Retinal pigment epithelial cell (primary cell): ENCODE results near the gene PLXNA2.

Source experiments
- DNase-seq: peaks from one replicate; pipeline ENCODE4 v3.0.0-alpha.2; 2010; ENCODE audit warnings: low read depth
- H3K4me3 ChIP-seq: 2 replicates; pipeline ENCODE4 v1.5.1; 2011; ENCODE audit warnings: mild to moderate bottlenecking, low read length, control low read depth, moderate library complexity
- TF ChIP-seq, protein P1 (sequence below): conservative IDR thresholded peaks from 2 replicates; pipeline ENCODE4 v1.5.1; 2011; ENCODE audit warnings: low read depth, low read length, control low read depth, inconsistent platforms

Gene PLXNA2

GRCh38 chr1:208242146-208242545 lies 2.0 kb downstream of the PLXNA2 start:
- no peak overlapping the region for H3K4me3 ChIP-seq
- DNase-seq: no peak
- TF ChIP-seq, protein P1, sequence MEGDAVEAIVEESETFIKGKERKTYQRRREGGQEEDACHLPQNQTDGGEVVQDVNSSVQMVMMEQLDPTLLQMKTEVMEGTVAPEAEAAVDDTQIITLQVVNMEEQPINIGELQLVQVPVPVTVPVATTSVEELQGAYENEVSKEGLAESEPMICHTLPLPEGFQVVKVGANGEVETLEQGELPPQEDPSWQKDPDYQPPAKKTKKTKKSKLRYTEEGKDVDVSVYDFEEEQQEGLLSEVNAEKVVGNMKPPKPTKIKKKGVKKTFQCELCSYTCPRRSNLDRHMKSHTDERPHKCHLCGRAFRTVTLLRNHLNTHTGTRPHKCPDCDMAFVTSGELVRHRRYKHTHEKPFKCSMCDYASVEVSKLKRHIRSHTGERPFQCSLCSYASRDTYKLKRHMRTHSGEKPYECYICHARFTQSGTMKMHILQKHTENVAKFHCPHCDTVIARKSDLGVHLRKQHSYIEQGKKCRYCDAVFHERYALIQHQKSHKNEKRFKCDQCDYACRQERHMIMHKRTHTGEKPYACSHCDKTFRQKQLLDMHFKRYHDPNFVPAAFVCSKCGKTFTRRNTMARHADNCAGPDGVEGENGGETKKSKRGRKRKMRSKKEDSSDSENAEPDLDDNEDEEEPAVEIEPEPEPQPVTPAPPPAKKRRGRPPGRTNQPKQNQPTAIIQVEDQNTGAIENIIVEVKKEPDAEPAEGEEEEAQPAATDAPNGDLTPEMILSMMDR: no peak

DNA sequence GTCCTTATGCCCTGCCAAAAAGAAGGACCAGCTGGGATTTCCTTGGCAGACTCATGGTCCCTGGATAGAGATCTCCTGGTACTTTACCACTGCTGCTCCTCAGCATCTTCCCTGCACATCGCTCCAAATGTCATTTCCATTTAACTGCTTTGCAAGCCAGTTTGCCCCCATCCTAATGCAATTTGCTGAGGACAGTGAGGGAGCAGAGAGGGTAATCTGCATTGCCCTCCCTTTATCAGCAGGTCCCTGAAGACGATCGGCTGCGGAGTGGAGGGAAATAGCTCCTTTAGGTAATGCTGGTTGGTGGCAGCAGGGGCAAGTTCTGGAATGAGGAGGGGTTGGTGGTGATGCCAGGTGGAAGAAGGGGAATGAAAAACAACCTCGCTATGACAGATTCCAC lies 2.7 kb downstream of the PLXNA2 start:
- no peak overlapping the region for H3K4me3 ChIP-seq
- TF ChIP-seq, protein P1: no peak
- no peak for DNase-seq

GRCh38 chr1:208240662-208241355 lies 3.4 kb downstream of the PLXNA2 start:
- no peak overlapping the region for H3K4me3 ChIP-seq
- no peak for DNase-seq

DNA sequence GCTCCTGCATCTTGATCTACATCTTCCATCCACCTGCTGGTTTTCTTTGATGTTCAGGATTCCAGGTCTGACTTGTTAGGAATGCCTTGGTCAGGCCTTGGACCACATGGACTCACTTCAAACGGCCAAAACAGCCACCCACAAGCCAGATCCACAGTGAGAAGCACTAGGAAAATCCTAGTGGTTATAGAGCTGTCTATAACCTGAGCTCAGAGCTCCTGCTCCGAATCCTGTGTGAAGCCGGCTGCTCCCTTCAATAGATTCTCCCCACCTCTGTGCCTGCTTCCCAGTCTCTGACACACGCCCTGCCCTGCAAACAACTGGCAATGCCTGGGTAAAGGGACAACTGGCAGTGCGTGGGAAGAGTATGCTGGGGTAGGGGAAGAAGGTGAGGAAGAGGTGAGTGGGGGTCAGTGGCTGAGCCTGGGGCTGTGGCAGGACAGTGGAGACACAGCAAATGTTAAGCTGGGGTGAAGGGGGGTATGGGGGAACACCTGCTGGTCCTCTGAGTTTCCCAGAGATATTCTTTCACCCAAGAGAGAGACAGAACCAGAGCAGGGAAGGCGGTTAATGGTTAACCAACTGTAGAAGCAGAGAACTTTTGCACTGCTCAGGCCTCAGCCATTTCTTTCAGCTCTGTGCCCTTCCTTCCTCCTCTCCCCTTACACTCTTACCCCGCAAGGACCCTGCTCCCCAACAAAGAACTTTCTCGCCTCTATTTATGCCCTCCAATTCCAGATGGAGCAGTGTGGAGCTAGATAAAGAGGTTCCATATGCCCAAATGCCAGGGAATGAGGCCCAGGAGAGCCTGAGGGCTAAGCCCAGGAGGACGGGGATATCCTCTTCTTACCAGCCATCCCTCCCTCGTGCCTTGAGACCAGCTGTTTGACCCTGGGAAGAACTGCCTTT lies 4.5 kb downstream of the PLXNA2 start:
- DNase-seq: no peak
- no peak overlapping the region for H3K4me3 ChIP-seq
- TF ChIP-seq, protein P1: no peak

More at GRCh38 chr1:208240662-208241355, 3.4 kb downstream of the PLXNA2 start:
- TF ChIP-seq, protein P1: no peak

DNA sequence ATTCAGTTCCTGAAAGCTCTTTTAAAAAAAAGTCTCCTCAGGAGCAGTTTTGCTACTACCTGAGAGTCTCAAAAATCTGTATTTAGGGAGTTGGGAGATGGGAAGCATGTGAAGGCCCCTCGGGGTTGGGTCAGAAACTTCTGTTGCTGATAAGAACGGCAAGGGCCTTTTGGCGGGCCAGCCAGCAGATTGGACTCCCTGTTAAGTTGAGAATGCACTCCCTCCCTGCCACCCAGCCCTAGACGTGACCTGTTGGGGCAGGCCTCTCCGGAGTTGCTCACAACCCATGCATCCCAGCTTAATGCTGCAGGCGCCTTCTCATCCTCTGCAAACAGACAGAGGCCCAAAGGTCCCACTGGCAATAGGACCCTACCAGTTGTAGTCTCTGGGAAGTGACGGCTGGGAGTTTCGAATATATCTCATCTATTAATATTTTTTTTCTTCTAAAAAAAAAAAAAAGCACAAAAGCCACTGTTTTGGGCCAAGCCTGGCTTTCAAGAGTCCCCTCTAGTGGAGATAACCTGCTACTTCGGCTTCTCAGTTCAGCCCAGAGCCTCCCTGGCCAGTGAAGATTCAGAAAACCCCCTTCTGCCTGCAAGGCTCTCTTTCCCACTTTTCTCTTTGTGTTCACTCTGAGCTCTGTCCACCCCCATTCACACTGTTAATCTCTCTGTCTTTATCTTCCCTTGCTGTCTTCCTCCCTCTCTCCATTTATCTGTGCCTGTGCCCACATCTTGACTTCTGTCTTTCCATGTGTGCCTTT lies 5.3 kb downstream of the PLXNA2 start:
- no peak overlapping the region for H3K4me3 ChIP-seq
- DNase-seq: no peak
- TF ChIP-seq, protein P1: peak; percentile 89

DNA sequence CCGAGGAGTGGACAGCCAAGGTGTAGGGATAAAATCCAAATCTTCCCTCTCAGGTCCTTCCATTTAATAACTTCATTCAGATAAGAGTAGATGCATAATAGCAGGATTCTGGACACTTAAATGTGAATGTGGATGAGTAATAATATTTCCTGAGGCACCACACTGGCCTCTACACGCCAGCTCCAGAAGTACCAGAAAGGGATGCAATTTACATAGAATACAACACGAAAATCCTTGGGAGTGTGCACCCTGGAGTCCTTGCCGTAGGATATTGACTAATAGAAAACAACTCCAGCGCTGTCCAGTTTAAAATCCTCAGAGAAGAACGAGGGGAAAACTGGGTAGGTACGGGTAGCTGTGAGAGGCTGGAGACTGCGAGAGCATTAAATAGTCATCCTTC lies 6.9 kb downstream of the PLXNA2 start:
- DNase-seq: no peak
- TF ChIP-seq, protein P1: no peak
- no peak overlapping the region for H3K4me3 ChIP-seq
